Endothelial cell of umbilical vein (primary cell): Measurements from ENCODE around the gene ATF3. TPM values are rescaled to one million over a fixed set of nuclear protein-coding genes. Genes with fewer than 3 reads are reported as not detected.

Source experiments
- BruUV-seq: library from RNA; stranded (reverse); fragments of 400-500 nt; replicated peaks from 2 replicates; lab custom pipeline; 2021; lab: Mats Ljungman, UMichigan
- CTCF ChIA-PET: fragments of 300-600, 350-600 bp; sonication (Branson Sonifier 250); formaldehyde crosslinking; loops from one replicate; lab custom pipeline; 2021; ENCODE audit warnings: antibody characterized with exemption, inconsistent platforms; lab: Charles Lee
- POLR2A ChIA-PET: fragments of 300-600, 350-600 bp; sonication (Branson Sonifier 250); formaldehyde crosslinking; loops from one replicate; lab custom pipeline; 2021; ENCODE audit warnings: antibody characterized with exemption, inconsistent platforms; lab: Charles Lee
- DNase-seq: peaks from one replicate; pipeline ENCODE4 v3.0.0-alpha.2; 2011; ENCODE audit warnings: low read depth, low spot score
- FAIRE-seq: peaks from 2 replicates; lab custom pipeline; 2011; peaks lifted over from hg19 to GRCh38; lab: Jason Lieb, UNC
- H2AFZ ChIP-seq: 2 replicates; pipeline ENCODE4 v1.6.0; 2012; ENCODE audit warnings: low read depth, low read length, control low read depth, inconsistent platforms
- H3K27ac ChIP-seq: 2 replicates; pipeline ENCODE4 v1.5.1; 2011; ENCODE audit warnings: low read depth, mild to moderate bottlenecking, control low read depth, low read length, moderate library complexity; ENCODE audit not compliant: insufficient read depth
- H3K27me3 ChIP-seq, 2 experiments: 2 replicates each; pipeline versions ENCODE4 v1.6.0 to v1.6.1; 2011; ENCODE audit warnings: low read length in 2 of 2, mixed read lengths in 1 of 2; ENCODE audit not compliant: control insufficient read depth in 2 of 2, insufficient read depth in 2 of 2
- H3K36me3 ChIP-seq, 2 experiments: 2 replicates in 1 of 2; 3 replicates in 1 of 2; pipeline ENCODE4 v1.5.1; 2011; ENCODE audit warnings: low read length in 2 of 2, mild to moderate bottlenecking in 1 of 2, moderate library complexity in 1 of 2; ENCODE audit not compliant: control insufficient read depth in 2 of 2, insufficient read depth in 2 of 2; ENCODE audit errors: extremely low read depth in 1 of 2
- H3K4me1 ChIP-seq: 3 replicates; pipeline ENCODE4 v1.5.1; 2011; ENCODE audit warnings: mild to moderate bottlenecking, low read length; ENCODE audit not compliant: control insufficient read depth, insufficient read depth; ENCODE audit errors: extremely low read depth
- H3K4me2 ChIP-seq: 2 replicates; pipeline ENCODE4 v1.6.1; 2011; ENCODE audit warnings: low read length, control low read depth, mixed read lengths; ENCODE audit not compliant: insufficient read depth
- H3K4me3 ChIP-seq, 3 experiments: fragments of 200-600 bp in 1 of 3; sonication (generic), shearing (Covaris generic) in 1 of 3; replicated peaks in 1 of 3; 2 replicates each; pipeline ENCODE4 v1.5.1; 2011 to 2016; ENCODE audit warnings: control low read depth in 3 of 3, low read length in 3 of 3, mild to moderate bottlenecking in 2 of 3, inconsistent platforms in 1 of 3, low read depth in 1 of 3, moderate library complexity in 1 of 3; ENCODE audit not compliant: insufficient read depth in 1 of 3
- H3K79me2 ChIP-seq: 2 replicates; pipeline ENCODE4 v1.6.0; 2012; ENCODE audit warnings: low read length, inconsistent platforms; ENCODE audit not compliant: control insufficient read depth, insufficient read depth
- H3K9ac ChIP-seq: replicated peaks from 2 replicates; pipeline ENCODE3; 2011; ENCODE audit warnings: low read length, control low read depth; ENCODE audit not compliant: insufficient read depth; ENCODE audit errors: extremely low read depth
- H3K9me1 ChIP-seq: replicated peaks from 3 replicates; pipeline ENCODE4 v1.6.0; 2011; ENCODE audit warnings: mild to moderate bottlenecking, low read length; ENCODE audit not compliant: control insufficient read depth, insufficient read depth; ENCODE audit errors: extremely low read depth
- H3K9me3 ChIP-seq: replicated peaks from 2 replicates; pipeline ENCODE4 v1.5.1; 2012; ENCODE audit warnings: low read length, inconsistent platforms; ENCODE audit not compliant: control insufficient read depth, insufficient read depth
- H4K20me1 ChIP-seq: replicated peaks from 2 replicates; pipeline ENCODE3; 2011; ENCODE audit warnings: mild to moderate bottlenecking, low read length; ENCODE audit not compliant: control insufficient read depth, insufficient read depth; ENCODE audit errors: extremely low read depth
- CTCF ChIP-seq, 2 donors: IDR thresholded peaks; 1 replicate in 1 of 2; 2 replicates in 1 of 2; pipeline ENCODE4 v1.5.1; 2011; ENCODE audit warnings: low read length in 2 of 2, mild to moderate bottlenecking in 2 of 2, moderate library complexity in 2 of 2, control low read depth in 1 of 2, inconsistent platforms in 1 of 2, low read depth in 1 of 2; ENCODE audit not compliant: insufficient read depth in 1 of 2; ENCODE audit errors: extremely low read depth in 1 of 2
- EZH2 ChIP-seq: IDR thresholded peaks from 2 replicates; pipeline ENCODE4 v1.6.1; 2012; ENCODE audit warnings: borderline replicate concordance, low read depth, mild to moderate bottlenecking, moderate library complexity, low read length, inconsistent platforms; ENCODE audit not compliant: severe bottlenecking
- FOS ChIP-seq: IDR thresholded peaks from 2 replicates; pipeline ENCODE4 v1.6.1; 2011; ENCODE audit warnings: mild to moderate bottlenecking, low read length, moderate library complexity, borderline replicate concordance; ENCODE audit not compliant: insufficient read depth
- MAX ChIP-seq: IDR thresholded peaks from 2 replicates; pipeline ENCODE4 v1.6.1; 2011; ENCODE audit not compliant: insufficient read depth, insufficient read length
- MYC ChIP-seq: IDR thresholded peaks from one replicate; pipeline ENCODE4 v1.6.1; 2011; ENCODE audit warnings: mild to moderate bottlenecking, low read depth, low read length
- POLR2A ChIP-seq: IDR thresholded peaks from 2 replicates; pipeline ENCODE4 v1.6.1; 2012; ENCODE audit warnings: low read depth, mild to moderate bottlenecking, control low read depth, low read length
- POLR2AphosphoS5 ChIP-seq: IDR thresholded peaks from 2 replicates; pipeline ENCODE4 v1.6.1; 2012; ENCODE audit warnings: low read depth, mild to moderate bottlenecking, control low read depth, low read length, moderate library complexity; ENCODE audit not compliant: insufficient read depth
- dilution Hi-C: fragments of 300-500 bp; cut with MboI; formaldehyde crosslinking; loops from one replicate; pipeline ENCODE4 v1.15.0; 2019; ENCODE audit warnings: low sequenced_read_pairs; ENCODE audit not compliant: extremely low pct_ligation_motif_present
- intact Hi-C: fragments of 100-400 bp; cut with micrococcal nuclease; formaldehyde crosslinking; loops from one replicate; pipeline ENCODE4 v1.10.0; 2022
- polyA plus RNA-seq, 4 experiments: library from polyadenylated mRNA; depleted of rRNA in 3 of 4; stranded (reverse) in 3 of 4; unstranded in 1 of 4; fragments of >200 nt; gene quantifications; 2 replicates each; pipeline versions ENCODE4 v1.2.1 to v1.2.3, GENCODE V29; 2011 to 2012; ENCODE audit warnings: missing spikeins in 1 of 4
- total RNA-seq: library from RNA; stranded (reverse); gene quantifications from 2 replicates; pipeline ENCODE4 v1.2.3, GENCODE V29; 2021

ATF3 gene
- total and polyA plus RNA-seq, 2 donors (not counting 3 experiments of a cell fraction or from before 2014, with no cell fraction given): 6.1 to 17.1 TPM

GRCh38 chr1:212621043-212621948 is 12.7 kb downstream of the ATF3 start:
- H3K79me2 ChIP-seq: no peaks in the 10 kb centered on the region
- TF ChIP-seq MYC: no peak
- TF ChIP-seq FOS: no peak
- TF ChIP-seq MAX: no peak
- TF ChIP-seq EZH2: no peak
- TF ChIP-seq POLR2AphosphoS5: no peak
- no peak for TF ChIP-seq CTCF (IDR thresholded peaks at IDR 0.05; ENCODE audit: extremely low read depth in 1 of 2, insufficient read depth in 1 of 2, low read depth in 1 of 2, low read length in 2 of 2)
- TF ChIP-seq POLR2A: no peak
- no TSS peak for BruUV-seq
- H3K9ac ChIP-seq: no peak overlapping the region
- H4K20me1 ChIP-seq: no peaks in the 10 kb centered on the region
- H3K9me3 ChIP-seq: no peaks in the 10 kb centered on the region
- DNase-seq (peak; percentile 65), FAIRE-seq (peak; percentile 85)
- H3K27ac ChIP-seq: no peak overlapping the region
- H2AFZ ChIP-seq: no peak overlapping the region
- CTCF ChIA-PET: interaction anchor here (0.7 to 1.5 kb wide), 8 partner anchors 11 to 144 kb away, joined by 3 to 7 read pairs (median 3); no protein-coding TSS in a partner anchor
- H3K4me2 ChIP-seq: peak overlapping the region; percentile 7
- dilution Hi-C loops (no loop called here), intact Hi-C loops (loop anchor here (1.0 to 2.0 kb wide), 2 partner anchors 13 to 14 kb away; partner anchors contain the start of gene ATF3)
- H3K36me3 ChIP-seq: peaks cover 0 to 2% of the 10 kb centered on the region in 2 experiments
- peaks cover 0 to 8% of the 10 kb centered on the region in 2 experiments for H3K27me3 ChIP-seq
- POLR2A ChIA-PET: interaction anchor here (2.7 kb wide), 1 partner anchor 13 kb away, joined by 12 read pairs; the partner anchor contains the start of gene ATF3
- peaks cover 13% of the 10 kb centered on the region for H3K4me1 ChIP-seq
- no peaks in the 10 kb centered on the region for H3K9me1 ChIP-seq
- H3K4me3 ChIP-seq: no peak overlapping the region
